ENCODE data around the gene IRGC. TPM values are rescaled to one million over a fixed set of nuclear protein-coding genes. Genes with fewer than 3 reads are reported as not detected.

The IRGC gene
- total and polyA plus RNA-seq, 2 donors (not counting 3 experiments of a cell fraction or from before 2014, with no cell fraction given): not detected

DNA sequence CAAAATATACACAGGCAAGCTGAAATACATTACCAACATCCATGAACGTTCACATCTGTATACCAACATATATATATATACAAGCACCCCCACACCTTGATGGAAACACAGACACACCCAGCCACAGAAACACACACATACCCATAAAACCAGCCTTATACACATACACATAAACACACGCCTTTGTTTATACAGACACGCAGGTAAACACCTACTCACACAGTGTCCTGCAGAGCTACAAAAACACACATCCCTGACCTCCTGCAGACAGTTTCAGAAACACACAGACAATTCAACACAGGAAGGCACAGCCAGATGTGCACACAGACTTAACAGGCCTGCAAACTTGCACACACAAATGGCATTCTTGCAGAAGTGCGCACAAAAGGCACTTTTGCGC lies 21.3 kb upstream of the IRGC start:
- Histone ChIP-seq H3K4me1 (ENCODE audit: control insufficient read depth, extremely low read depth, insufficient read depth, low read length) (no peaks in the 10 kb centered on the region), H3K27ac (ENCODE audit: insufficient read depth, low read depth, low read length) (no peak overlapping the region), H3K36me3 (ENCODE audit: control insufficient read depth in 2 of 2, extremely low read depth in 1 of 2, insufficient read depth in 2 of 2, low read length in 2 of 2) (no peaks in the 10 kb centered on the region), H3K79me2 (ENCODE audit: control insufficient read depth, insufficient read depth, low read length) (no peaks in the 10 kb centered on the region), H3K4me2 (ENCODE audit: insufficient read depth, low read length) (no peak overlapping the region), H3K4me3 (replicated peaks in 1 of 3; ENCODE audit: insufficient read depth in 1 of 3, low read depth in 1 of 3, low read length in 3 of 3) (no peak overlapping the region), H3K9ac (replicated peaks; ENCODE audit: extremely low read depth, insufficient read depth, low read length) (no peak overlapping the region), H3K9me1 (replicated peaks; ENCODE audit: control insufficient read depth, extremely low read depth, insufficient read depth, low read length) (no peaks in the 10 kb centered on the region), H2AFZ (ENCODE audit: low read depth, low read length) (no peak overlapping the region), H3K9me3 (replicated peaks; ENCODE audit: control insufficient read depth, insufficient read depth, low read length) (no peaks in the 10 kb centered on the region), H3K27me3 (ENCODE audit: control insufficient read depth in 2 of 2, insufficient read depth in 2 of 2, low read length in 2 of 2) (peaks cover 0 to 5% of the 10 kb centered on the region in 2 experiments), H4K20me1 (replicated peaks; ENCODE audit: control insufficient read depth, extremely low read depth, insufficient read depth, low read length) (no peaks in the 10 kb centered on the region)
- dilution Hi-C loops (cut with MboI; ENCODE audit: extremely low pct_ligation_motif_present, low sequenced_read_pairs) (no loop called here), intact Hi-C loops (cut with micrococcal nuclease) (no loop called here)
- POLR2A ChIA-PET: no interaction called here
- TF ChIP-seq GATA2 (IDR thresholded peaks at IDR 0.05; ENCODE audit: insufficient read depth, insufficient read length, low read depth, low read length) (no peak), FOS (IDR thresholded peaks at IDR 0.05; ENCODE audit: borderline replicate concordance, insufficient read depth, low read length) (no peak), MYC (IDR thresholded peaks at IDR 0.05; ENCODE audit: low read depth, low read length) (no peak), POLR2AphosphoS5 (IDR thresholded peaks at IDR 0.05; ENCODE audit: insufficient read depth, low read depth, low read length) (no peak), POLR2A (IDR thresholded peaks at IDR 0.05; ENCODE audit: low read depth, low read length) (no peak)
- TF ChIP-seq, protein P1, sequence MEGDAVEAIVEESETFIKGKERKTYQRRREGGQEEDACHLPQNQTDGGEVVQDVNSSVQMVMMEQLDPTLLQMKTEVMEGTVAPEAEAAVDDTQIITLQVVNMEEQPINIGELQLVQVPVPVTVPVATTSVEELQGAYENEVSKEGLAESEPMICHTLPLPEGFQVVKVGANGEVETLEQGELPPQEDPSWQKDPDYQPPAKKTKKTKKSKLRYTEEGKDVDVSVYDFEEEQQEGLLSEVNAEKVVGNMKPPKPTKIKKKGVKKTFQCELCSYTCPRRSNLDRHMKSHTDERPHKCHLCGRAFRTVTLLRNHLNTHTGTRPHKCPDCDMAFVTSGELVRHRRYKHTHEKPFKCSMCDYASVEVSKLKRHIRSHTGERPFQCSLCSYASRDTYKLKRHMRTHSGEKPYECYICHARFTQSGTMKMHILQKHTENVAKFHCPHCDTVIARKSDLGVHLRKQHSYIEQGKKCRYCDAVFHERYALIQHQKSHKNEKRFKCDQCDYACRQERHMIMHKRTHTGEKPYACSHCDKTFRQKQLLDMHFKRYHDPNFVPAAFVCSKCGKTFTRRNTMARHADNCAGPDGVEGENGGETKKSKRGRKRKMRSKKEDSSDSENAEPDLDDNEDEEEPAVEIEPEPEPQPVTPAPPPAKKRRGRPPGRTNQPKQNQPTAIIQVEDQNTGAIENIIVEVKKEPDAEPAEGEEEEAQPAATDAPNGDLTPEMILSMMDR (IDR thresholded peaks at IDR 0.05; ENCODE audit: extremely low read depth in 1 of 2, insufficient read depth in 1 of 2, low read depth in 1 of 2, low read length in 2 of 2): no peak
- CTCF ChIA-PET: interaction anchor here (1.0 to 1.9 kb wide), 2 partner anchors 51 to 115 kb away, joined by 3 to 6 read pairs; no protein-coding TSS in a partner anchor
- FAIRE-seq (no peak), DNase-seq (ENCODE audit: low read depth, low spot score) (no peak)
- no TSS peak for BruUV-seq (replicated peaks)

Data from endothelial cell of umbilical vein (primary cell).